ENCODE results near the gene NSUN7.

Gene NSUN7

DNA sequence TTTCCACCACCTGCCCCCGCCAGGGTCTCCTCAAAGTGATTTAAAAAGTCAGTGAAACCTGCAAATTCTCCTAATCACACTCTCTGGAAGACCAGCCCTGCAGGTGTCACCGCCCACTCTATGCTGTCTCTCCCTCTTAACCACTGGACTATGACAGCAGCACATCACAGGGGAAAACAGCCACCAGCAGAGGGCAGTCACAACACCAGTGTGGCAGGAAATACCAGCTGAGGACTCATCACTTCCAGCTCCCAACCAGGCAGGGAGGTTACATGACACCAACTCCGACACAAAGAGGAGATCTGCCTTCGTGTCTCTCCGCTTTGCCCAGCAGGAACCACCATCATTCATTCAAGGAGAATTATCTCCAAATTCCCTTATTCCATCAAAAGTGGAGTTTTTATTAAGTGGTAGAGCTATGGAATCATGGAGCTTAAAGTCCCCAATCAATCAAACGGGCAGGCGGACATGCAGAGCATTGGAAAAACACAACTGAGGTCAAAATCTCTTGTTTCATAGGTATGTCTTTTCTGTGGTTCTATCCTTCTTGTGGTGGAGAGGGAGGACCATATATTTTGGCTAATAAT is 91.3 kb downstream of the NSUN7 start:
- Histone ChIP-seq H3K4me3 (ENCODE audit: low read length) (no peak overlapping the region), H3K36me3 (ENCODE audit: insufficient read depth, low read depth, low read length) (0 out of 2 replicates have a peak, but pooled peaks cover 8% of the 10 kb centered on the region), H3K27me3 (ENCODE audit: insufficient read depth, low read length) (no peaks in the 10 kb centered on the region), H3K27ac (ENCODE audit: low read length) (peak overlapping the region; percentile 33), H3K9me3 (ENCODE audit: insufficient read depth, low read depth, low read length) (no peaks in the 10 kb centered on the region), H3K9ac (ENCODE audit: low read depth, low read length) (0 out of 2 replicates have a peak overlapping the region, but pooled peaks have one; percentile 19), H3K4me1 (ENCODE audit: insufficient read depth, low read length) (peaks cover 3% of the 10 kb centered on the region; the same call in 1 of the 2 replicates)

DNA sequence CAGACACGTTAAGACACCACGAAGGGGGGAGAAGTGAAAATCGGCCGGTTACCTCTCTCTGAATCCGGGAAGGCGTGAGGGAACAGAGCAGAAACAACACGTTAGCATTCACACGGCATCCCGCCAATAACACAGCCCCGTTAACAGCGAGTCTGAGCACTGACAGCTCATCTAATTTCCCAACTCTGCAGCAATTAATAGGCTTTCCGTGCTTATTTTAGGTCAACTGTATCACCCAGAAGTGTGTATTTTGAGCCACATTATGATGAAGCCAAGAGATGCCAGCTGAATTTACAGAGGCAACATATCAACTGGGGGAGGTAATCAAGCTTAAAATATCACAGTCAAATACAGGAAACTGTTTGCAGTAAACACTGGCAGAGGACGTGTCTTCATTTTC is 92.6 kb downstream of the NSUN7 start:
- no peaks in the 10 kb centered on the region for H3K9me3 ChIP-seq (ENCODE audit: insufficient read depth, low read depth, low read length)
- no peaks in the 10 kb centered on the region for H3K27me3 ChIP-seq (ENCODE audit: insufficient read depth, low read length)
- no peak overlapping the region for H3K27ac ChIP-seq (ENCODE audit: low read length)
- no peak overlapping the region for H3K4me3 ChIP-seq (ENCODE audit: low read length)
- H3K9ac ChIP-seq (ENCODE audit: low read depth, low read length), result no peak overlapping the region
- 0 out of 2 replicates have a peak, but pooled peaks cover 3% of the 10 kb centered on the region for H3K36me3 ChIP-seq (ENCODE audit: insufficient read depth, low read depth, low read length)
- H3K4me1 ChIP-seq (ENCODE audit: insufficient read depth, low read length), result peaks cover 10% of the 10 kb centered on the region; the same call in 1 of the 2 replicates

DNA sequence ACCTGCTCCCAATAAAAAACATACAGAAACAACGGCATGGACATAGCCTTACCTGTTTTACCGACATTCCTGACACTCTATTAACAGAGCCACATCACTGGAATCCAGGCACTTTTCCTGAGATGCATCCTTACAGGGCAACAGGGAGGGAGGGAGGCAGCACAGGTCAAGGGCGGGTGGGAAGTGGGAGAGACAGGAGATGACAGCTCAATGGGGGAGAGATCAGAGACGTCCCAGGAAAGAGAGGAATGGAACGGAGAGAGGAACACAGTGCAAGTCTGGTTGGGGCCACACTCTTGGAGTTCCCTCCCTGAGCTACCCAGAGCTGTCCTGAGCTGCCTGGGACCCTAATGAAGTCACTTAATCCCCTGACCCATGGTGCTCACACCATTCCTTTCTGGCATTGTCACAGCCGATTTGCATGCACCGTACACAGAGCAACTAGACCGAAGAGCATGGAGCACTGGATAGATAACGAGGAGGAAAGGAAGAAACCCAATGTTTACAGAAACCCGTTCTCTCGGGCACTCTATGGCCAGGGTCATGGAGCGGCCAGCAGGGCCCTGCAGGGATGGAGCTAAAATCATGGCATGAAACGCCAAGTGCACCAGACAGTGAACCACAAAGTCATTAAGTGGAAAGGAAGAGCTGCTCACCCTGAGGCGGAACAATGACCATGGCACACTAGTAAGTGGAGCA is 93.1 kb downstream of the NSUN7 start:
- H3K9ac ChIP-seq (ENCODE audit: low read depth, low read length), result no peak overlapping the region
- H3K9me3 ChIP-seq (ENCODE audit: insufficient read depth, low read depth, low read length), result no peaks in the 10 kb centered on the region
- H3K4me1 ChIP-seq (ENCODE audit: insufficient read depth, low read length), result peaks cover 10% of the 10 kb centered on the region; the same call in 1 of the 2 replicates
- H3K27ac ChIP-seq (ENCODE audit: low read length), result no peak overlapping the region
- no peak overlapping the region for H3K4me3 ChIP-seq (ENCODE audit: low read length)
- no peaks in the 10 kb centered on the region for H3K27me3 ChIP-seq (ENCODE audit: insufficient read depth, low read length)
- 0 out of 2 replicates have a peak, but pooled peaks cover 3% of the 10 kb centered on the region for H3K36me3 ChIP-seq (ENCODE audit: insufficient read depth, low read depth, low read length)

- no peaks in the 10 kb centered on the region for H3K9me3 ChIP-seq (ENCODE audit: insufficient read depth, low read depth, low read length)
- 0 out of 2 replicates have a peak, but pooled peaks cover 3% of the 10 kb centered on the region for H3K36me3 ChIP-seq (ENCODE audit: insufficient read depth, low read depth, low read length)
- no peak overlapping the region for H3K9ac ChIP-seq (ENCODE audit: low read depth, low read length)
- no peak overlapping the region for H3K27ac ChIP-seq (ENCODE audit: low read length)
- H3K4me1 ChIP-seq (ENCODE audit: insufficient read depth, low read length), result peaks cover 11% of the 10 kb centered on the region
- no peak overlapping the region for H3K4me3 ChIP-seq (ENCODE audit: low read length)
- no peaks in the 10 kb centered on the region for H3K27me3 ChIP-seq (ENCODE audit: insufficient read depth, low read length)
These were observed 93.9 kb downstream of the NSUN7 start for GRCh38 chr4:40843696-40844095.

DNA sequence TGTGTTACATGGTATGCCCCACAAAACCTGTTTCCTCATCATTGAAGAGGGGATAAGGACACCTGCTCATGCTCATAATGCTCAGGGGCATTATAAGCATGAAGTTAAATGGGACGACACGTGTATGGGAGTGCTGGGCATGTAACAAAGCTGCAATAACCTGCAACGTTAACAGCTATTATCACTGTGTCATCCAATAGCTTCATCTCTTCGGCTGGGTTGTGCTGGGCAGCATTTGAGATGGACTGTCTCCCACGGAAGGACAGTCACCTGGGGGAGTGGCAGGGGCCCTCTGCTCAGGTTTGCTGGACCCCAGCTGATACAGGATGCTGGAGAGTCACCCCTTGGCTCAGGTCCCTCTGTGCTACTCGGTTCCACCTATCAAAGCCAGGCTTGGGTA is 94.5 kb downstream of the NSUN7 start:
- Histone ChIP-seq H3K27me3 (ENCODE audit: insufficient read depth, low read length) (no peaks in the 10 kb centered on the region), H3K27ac (ENCODE audit: low read length) (no peak overlapping the region), H3K4me3 (ENCODE audit: low read length) (no peak overlapping the region), H3K9ac (ENCODE audit: low read depth, low read length) (no peak overlapping the region), H3K4me1 (ENCODE audit: insufficient read depth, low read length) (peaks cover 17% of the 10 kb centered on the region), H3K36me3 (ENCODE audit: insufficient read depth, low read depth, low read length) (0 out of 2 replicates have a peak, but pooled peaks cover 3% of the 10 kb centered on the region), H3K9me3 (ENCODE audit: insufficient read depth, low read depth, low read length) (no peaks in the 10 kb centered on the region)

GRCh38 chr4:40845154-40845835 is 95.5 kb downstream of the NSUN7 start:
- Histone ChIP-seq H3K36me3 (ENCODE audit: insufficient read depth, low read depth, low read length) (0 out of 2 replicates have a peak, but pooled peaks cover 3% of the 10 kb centered on the region), H3K27me3 (ENCODE audit: insufficient read depth, low read length) (no peaks in the 10 kb centered on the region), H3K9me3 (ENCODE audit: insufficient read depth, low read depth, low read length) (no peaks in the 10 kb centered on the region), H3K9ac (ENCODE audit: low read depth, low read length) (no peak overlapping the region), H3K4me3 (ENCODE audit: low read length) (no peak overlapping the region), H3K4me1 (ENCODE audit: insufficient read depth, low read length) (peaks cover 18% of the 10 kb centered on the region), H3K27ac (ENCODE audit: low read length) (no peak overlapping the region)

DNA sequence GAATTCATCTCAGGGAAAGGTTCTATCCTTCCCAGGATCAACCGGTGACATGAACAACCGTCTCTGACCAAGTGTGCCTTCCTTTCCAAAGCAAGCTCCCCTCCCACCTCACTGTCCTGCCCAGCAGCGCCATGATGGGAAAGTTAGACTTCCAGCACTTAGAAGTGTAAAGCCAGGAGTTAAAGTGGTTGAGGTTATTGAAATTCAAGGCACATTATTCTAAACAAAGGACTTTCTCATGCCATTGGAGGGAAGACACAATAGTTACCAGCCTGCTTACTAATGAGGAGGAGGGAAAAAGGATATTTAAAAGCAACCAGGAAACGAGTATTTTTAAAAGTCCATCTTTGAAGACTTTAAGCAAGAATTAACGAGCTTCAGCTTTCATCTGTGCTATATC is 96.8 kb downstream of the NSUN7 start:
- no peaks in the 10 kb centered on the region for H3K27me3 ChIP-seq (ENCODE audit: insufficient read depth, low read length)
- peaks cover 15% of the 10 kb centered on the region for H3K4me1 ChIP-seq (ENCODE audit: insufficient read depth, low read length)
- H3K9ac ChIP-seq (ENCODE audit: low read depth, low read length), result no peak overlapping the region; the same call in 1 of the 2 replicates
- H3K9me3 ChIP-seq (ENCODE audit: insufficient read depth, low read depth, low read length), result no peaks in the 10 kb centered on the region
- H3K27ac ChIP-seq (ENCODE audit: low read length), result no peak overlapping the region
- 0 out of 2 replicates have a peak, but pooled peaks cover 3% of the 10 kb centered on the region for H3K36me3 ChIP-seq (ENCODE audit: insufficient read depth, low read depth, low read length)
- H3K4me3 ChIP-seq (ENCODE audit: low read length), result no peak overlapping the region

DNA sequence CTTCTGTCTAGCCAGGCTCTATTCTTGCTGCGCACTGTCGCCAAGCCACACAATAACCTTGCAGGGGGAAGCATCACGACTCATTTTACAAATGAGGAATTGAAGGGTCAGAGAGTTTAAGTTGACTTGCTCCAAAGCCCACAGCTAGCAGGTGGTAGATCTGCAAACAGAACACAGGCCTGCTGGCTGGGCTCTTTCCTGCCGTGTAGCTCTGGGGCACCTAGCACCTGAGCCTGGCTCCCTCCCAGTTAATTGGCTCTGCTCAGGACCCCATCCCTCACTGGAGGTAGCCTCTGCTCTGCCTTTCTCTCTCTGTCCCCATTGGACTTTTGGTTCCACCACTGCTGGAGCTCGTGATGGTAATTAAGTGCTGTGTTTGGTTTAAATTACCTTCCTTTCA is 98.5 kb downstream of the NSUN7 start:
- Histone ChIP-seq H3K4me1 (ENCODE audit: insufficient read depth, low read length) (peaks cover 15% of the 10 kb centered on the region), H3K27ac (ENCODE audit: low read length) (no peak overlapping the region), H3K9ac (ENCODE audit: low read depth, low read length) (no peak overlapping the region), H3K9me3 (ENCODE audit: insufficient read depth, low read depth, low read length) (no peaks in the 10 kb centered on the region), H3K4me3 (ENCODE audit: low read length) (no peak overlapping the region), H3K36me3 (ENCODE audit: insufficient read depth, low read depth, low read length) (0 out of 2 replicates have a peak, but pooled peaks cover 6% of the 10 kb centered on the region), H3K27me3 (ENCODE audit: insufficient read depth, low read length) (no peaks in the 10 kb centered on the region)

DNA sequence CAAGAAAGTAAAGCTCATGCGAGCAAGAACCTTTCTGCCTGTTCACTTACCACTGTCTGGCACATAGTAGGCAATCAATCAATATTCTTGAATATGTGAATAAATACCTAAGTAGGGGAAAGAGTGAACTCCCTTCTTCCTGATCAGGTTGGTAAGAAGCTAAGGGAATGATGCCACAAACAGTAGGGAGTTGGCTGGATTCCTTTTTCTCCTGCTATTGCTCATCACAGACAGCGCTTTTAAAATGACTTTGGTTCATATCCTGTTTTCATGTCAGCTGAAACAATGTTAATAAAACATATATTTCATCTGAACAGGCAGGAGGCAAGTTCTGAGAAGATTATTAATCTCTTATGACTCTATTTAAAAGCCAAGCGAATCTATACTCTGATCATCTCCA is 99.2 kb downstream of the NSUN7 start:
- no peaks in the 10 kb centered on the region for H3K27me3 ChIP-seq (ENCODE audit: insufficient read depth, low read length)
- H3K4me1 ChIP-seq (ENCODE audit: insufficient read depth, low read length), result peaks cover 15% of the 10 kb centered on the region
- H3K36me3 ChIP-seq (ENCODE audit: insufficient read depth, low read depth, low read length), result peaks cover 11% of the 10 kb centered on the region; the same call in 1 of the 2 replicates

DNA sequence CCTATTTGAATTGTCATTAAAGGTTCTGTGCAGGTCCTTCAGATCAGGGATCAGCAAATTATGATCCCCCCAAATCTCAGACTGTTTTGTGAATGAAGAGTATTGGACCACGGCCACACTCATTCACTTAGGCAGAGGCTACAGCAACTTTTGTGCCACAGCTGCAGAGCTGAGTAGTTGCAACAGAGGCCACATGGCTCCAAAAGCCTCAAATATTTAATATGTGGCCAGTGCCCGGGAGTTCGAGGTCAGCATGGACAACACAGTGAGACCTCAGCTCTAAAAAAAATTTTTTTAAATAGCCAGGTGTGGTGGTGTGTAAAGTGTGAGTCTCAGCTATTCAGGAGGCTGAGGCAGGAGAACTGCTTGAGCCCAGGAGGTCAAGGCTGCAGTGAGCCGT is 100.7 kb downstream of the NSUN7 start:
- Histone ChIP-seq H3K4me3 (ENCODE audit: low read length) (no peak overlapping the region), H3K27me3 (ENCODE audit: insufficient read depth, low read length) (no peaks in the 10 kb centered on the region), H3K9ac (ENCODE audit: low read depth, low read length) (no peak overlapping the region), H3K36me3 (ENCODE audit: insufficient read depth, low read depth, low read length) (peaks cover 21% of the 10 kb centered on the region; the same call in 1 of the 2 replicates), H3K9me3 (ENCODE audit: insufficient read depth, low read depth, low read length) (no peaks in the 10 kb centered on the region), H3K27ac (ENCODE audit: low read length) (no peak overlapping the region), H3K4me1 (ENCODE audit: insufficient read depth, low read length) (peaks cover 15% of the 10 kb centered on the region)

More for the DNA sequence above, 99.2 kb downstream of the NSUN7 start:
- Histone ChIP-seq H3K4me3 (ENCODE audit: low read length) (no peak overlapping the region), H3K9ac (ENCODE audit: low read depth, low read length) (no peak overlapping the region), H3K9me3 (ENCODE audit: insufficient read depth, low read depth, low read length) (no peaks in the 10 kb centered on the region), H3K27ac (ENCODE audit: low read length) (no peak overlapping the region)

DNA sequence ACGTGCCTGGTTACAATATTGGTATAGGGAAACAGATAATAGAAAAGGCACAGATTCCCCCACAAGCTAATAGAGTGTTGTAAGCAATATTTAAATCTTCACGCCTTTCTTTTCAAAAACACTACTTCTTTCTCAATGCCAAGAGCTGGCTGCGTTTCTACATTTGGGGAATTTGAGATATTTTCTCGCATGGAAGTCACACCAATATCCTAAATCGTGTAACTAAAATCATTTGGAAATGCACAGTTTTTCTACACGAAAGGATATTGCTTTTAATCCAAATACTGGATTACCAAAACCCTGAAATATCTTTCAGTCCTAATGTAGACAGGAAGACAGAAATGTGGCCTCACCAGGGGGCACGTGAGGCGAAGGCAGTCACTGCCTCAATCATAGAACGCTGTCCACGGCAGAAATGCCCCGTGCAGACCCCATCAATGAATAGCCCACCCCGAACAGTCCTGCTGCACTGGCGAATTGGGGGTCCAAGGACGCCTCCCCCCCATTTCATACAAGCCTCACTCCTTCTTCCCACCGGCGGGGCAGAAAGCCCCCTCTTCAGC is 106.6 kb downstream of the NSUN7 start:
- Histone ChIP-seq H3K27ac (ENCODE audit: low read length) (no peak overlapping the region), H3K4me3 (ENCODE audit: low read length) (peak overlapping the region; percentile 78)

More for the DNA sequence above, 106.6 kb downstream of the NSUN7 start:
- Histone ChIP-seq H3K9ac (ENCODE audit: low read depth, low read length) (peak overlapping the region; percentile 79), H3K4me1 (ENCODE audit: insufficient read depth, low read length) (no peaks in the 10 kb centered on the region), H3K27me3 (ENCODE audit: insufficient read depth, low read length) (no peaks in the 10 kb centered on the region), H3K9me3 (ENCODE audit: insufficient read depth, low read depth, low read length) (no peaks in the 10 kb centered on the region), H3K36me3 (ENCODE audit: insufficient read depth, low read depth, low read length) (peaks cover 21% of the 10 kb centered on the region; the same call in 1 of the 2 replicates)
